ENCODE measurements around the gene METTL18.

Gene METTL18

GRCh38 chr1:169793730-169794129 lies 977 bp downstream of the METTL18 start:
- DNase-seq: no peak
- in situ Hi-C loops (cut with HindIII; ENCODE audit: low pct_ligation_motif_present, low pct_unique_long_range_greater_than_20kb, low sequenced_read_pairs): no loop called here

DNA sequence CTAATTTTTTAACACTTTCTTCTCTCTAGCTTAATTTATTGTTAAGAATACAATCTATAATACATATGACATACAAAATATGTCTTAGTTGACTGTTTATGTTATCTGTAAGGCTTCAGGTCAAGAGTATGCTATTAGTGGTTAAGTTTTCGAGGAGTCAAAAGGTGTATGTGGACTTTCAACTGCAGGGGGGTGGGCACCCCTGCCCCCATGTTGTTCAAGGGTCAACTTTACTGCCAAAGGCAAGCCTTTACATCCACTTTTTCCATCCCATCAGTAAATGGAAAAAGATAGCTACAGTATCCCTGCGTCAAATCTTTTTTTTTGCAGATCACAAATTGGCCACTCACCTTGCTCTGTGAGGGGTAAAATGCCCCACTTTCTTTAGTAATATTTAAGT lies 6.3 kb downstream of the METTL18 start:
- in situ Hi-C loops (cut with HindIII; ENCODE audit: low pct_ligation_motif_present, low pct_unique_long_range_greater_than_20kb, low sequenced_read_pairs): no loop called here
- DNase-seq: no peak

DNA sequence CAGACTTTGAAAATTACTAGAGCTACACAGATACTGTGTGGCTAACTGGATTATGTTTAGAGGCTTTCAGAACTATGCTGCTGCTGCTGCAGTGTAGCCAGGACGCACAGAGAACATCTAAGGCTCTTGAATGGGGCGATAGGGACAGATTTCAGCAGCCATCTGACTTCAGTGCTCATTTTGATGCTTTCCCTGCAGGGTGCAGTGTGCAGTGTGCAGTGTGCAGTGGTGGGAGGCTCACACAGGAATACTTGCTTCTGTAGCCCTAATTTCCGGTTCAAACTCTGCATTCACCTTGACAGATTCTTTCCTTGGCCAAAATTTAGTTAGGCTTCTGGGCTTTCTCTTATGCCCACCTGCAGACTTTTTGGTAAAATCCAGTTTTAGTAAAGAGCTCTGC lies 7.7 kb downstream of the METTL18 start:
- no peak for DNase-seq
- in situ Hi-C loops (cut with HindIII; ENCODE audit: low pct_ligation_motif_present, low pct_unique_long_range_greater_than_20kb, low sequenced_read_pairs): no loop called here

DNA sequence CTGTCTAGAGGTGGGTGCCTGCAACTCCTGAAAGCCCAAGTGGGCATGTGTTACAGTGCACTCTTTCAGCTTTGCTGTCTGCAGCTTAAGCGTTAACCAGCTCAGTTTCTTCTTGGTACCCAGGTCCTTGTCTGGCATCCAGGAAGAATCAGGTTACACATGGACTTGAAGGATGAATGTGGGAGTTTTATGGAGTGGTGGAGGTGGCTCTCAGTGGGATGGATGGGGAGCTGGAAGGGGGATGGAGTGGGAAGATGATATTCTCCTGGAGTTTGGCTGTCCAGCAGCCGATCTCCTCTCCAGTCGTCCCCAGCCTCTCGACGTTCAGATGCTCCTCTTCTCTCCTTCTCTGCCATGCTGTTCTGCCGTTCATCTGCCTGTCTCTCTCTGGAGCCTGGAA lies 9.4 kb downstream of the METTL18 start:
- in situ Hi-C loops (cut with HindIII; ENCODE audit: low pct_ligation_motif_present, low pct_unique_long_range_greater_than_20kb, low sequenced_read_pairs): no loop called here
- DNase-seq: no peak

GRCh38 chr1:169784102-169784501 lies 10.6 kb downstream of the METTL18 start:
- no peak for DNase-seq

GRCh38 chr1:169782596-169782995 lies 12.1 kb downstream of the METTL18 start:
- in situ Hi-C loops (cut with HindIII; ENCODE audit: low pct_ligation_motif_present, low pct_unique_long_range_greater_than_20kb, low sequenced_read_pairs): no loop called here
- no peak for DNase-seq

More at GRCh38 chr1:169784102-169784501, 10.6 kb downstream of the METTL18 start:
- in situ Hi-C loops (cut with HindIII; ENCODE audit: low pct_ligation_motif_present, low pct_unique_long_range_greater_than_20kb, low sequenced_read_pairs): no loop called here

GRCh38 chr1:169779970-169780369 lies 14.7 kb downstream of the METTL18 start:
- in situ Hi-C loops (cut with HindIII; ENCODE audit: low pct_ligation_motif_present, low pct_unique_long_range_greater_than_20kb, low sequenced_read_pairs): no loop called here
- no peak for DNase-seq

DNA sequence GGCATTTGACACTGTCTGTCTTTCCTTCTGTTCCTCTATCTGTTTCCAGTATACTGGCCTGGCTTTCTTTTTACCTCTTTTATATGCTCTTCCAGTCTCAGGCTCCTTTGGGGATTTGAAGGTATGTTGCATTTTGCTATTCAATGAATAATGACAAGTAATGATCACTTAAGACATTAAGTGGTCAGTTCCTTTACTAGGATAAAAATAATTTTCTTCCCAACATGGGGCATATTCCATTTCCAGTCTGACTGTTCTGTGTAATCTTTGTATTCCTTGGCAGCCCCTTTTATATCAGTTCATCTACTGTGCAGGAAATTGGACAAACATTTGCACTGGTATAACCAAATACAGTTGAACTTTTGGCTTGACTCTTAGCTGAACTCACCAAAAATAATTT lies 15.6 kb downstream of the METTL18 start:
- in situ Hi-C loops (cut with HindIII; ENCODE audit: low pct_ligation_motif_present, low pct_unique_long_range_greater_than_20kb, low sequenced_read_pairs): no loop called here
- DNase-seq: no peak

GRCh38 chr1:169776440-169776839 lies 18.3 kb downstream of the METTL18 start:
- no peak for DNase-seq
- in situ Hi-C loops (cut with HindIII; ENCODE audit: low pct_ligation_motif_present, low pct_unique_long_range_greater_than_20kb, low sequenced_read_pairs): no loop called here

- in situ Hi-C loops (cut with HindIII; ENCODE audit: low pct_ligation_motif_present, low pct_unique_long_range_greater_than_20kb, low sequenced_read_pairs): no loop called here
- DNase-seq: no peak
Measured at GRCh38 chr1:169768161-169768560, 26.5 kb downstream of the METTL18 start.

DNA sequence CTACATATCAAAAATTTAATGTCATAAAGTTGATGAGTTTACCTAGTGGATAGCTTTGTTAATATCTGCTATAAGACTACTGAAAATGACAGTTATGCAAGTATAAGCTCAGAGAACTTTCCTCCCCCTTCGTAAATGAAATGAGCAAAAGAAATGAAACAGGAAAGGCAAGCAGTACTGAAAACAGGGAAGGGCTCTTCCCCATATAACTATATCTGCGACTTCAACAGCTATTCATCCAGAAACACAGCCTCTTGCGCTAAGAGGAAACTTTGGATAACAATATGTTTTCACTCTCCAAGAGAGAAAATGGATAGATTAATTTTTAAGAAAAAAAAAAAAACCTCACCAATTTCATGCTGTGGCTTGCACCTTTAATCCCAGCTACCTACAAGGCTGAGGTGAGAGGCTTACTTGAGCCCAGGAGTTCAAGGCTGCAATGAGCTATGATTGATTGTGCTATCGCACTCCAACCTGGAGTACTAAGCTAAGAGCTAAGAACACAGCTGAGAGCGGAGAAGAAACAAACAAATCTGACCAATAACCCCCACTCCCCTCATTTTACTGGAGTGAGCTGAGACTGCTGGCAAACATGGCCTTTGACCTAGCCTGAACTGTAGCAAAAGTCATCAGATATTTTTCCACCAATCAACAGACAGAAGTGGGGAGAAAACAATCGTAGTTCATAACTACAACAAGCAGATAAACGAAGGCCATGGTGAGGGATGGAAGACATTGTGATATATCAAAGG lies 29.0 kb downstream of the METTL18 start:
- DNase-seq: no peak
- in situ Hi-C loops (cut with HindIII; ENCODE audit: low pct_ligation_motif_present, low pct_unique_long_range_greater_than_20kb, low sequenced_read_pairs): no loop called here

DNA sequence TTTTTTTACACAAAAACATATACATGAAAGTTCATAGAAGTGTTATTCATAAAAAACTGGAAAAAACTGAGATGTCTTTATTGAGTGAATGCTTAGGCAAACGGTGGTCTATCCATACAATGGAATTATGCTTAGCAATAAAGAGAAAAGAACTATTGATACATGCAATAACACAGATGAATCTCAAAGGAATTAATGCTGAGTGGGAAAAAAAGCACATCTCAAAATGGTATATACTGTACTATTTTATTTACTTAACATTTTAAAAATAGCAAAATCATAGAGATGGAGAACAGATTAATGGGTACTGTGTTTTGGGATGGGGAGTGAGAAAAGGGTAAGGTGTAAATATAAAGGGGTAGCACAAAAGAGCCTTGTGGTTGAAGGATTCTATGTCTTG lies 29.8 kb downstream of the METTL18 start:
- in situ Hi-C loops (cut with HindIII; ENCODE audit: low pct_ligation_motif_present, low pct_unique_long_range_greater_than_20kb, low sequenced_read_pairs): no loop called here
- DNase-seq: no peak

DNA sequence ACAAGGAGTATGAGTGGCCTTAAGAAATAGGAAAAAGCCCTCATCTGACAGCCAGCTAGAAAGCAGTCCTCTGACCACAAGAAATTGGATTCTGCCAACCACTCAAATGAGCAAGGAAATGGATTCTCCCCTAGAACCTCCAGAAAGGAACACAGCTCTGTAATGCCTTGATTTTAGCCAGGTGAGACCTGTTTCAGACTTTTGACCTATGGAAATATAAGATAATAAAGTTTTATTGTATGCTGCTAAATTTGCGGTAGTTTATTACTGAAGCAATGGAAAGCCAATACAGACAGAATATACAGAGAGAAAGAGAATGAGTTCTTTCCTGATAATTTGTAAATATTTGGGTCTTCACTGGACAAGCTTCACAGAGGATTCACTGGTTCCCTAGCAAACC lies 32.0 kb downstream of the METTL18 start:
- DNase-seq: no peak
- in situ Hi-C loops (cut with HindIII; ENCODE audit: low pct_ligation_motif_present, low pct_unique_long_range_greater_than_20kb, low sequenced_read_pairs): no loop called here

- no peak for DNase-seq
- in situ Hi-C loops (cut with HindIII; ENCODE audit: low pct_ligation_motif_present, low pct_unique_long_range_greater_than_20kb, low sequenced_read_pairs): no loop called here
Measured at GRCh38 chr1:169759038-169759437, 35.7 kb downstream of the METTL18 start.

- DNase-seq: no peak
- in situ Hi-C loops (cut with HindIII; ENCODE audit: low pct_ligation_motif_present, low pct_unique_long_range_greater_than_20kb, low sequenced_read_pairs): no loop called here
Measured at GRCh38 chr1:169753549-169753948, 41.2 kb downstream of the METTL18 start.

GRCh38 chr1:169750041-169750440 lies 44.7 kb downstream of the METTL18 start:
- no peak for DNase-seq
- in situ Hi-C loops (cut with HindIII; ENCODE audit: low pct_ligation_motif_present, low pct_unique_long_range_greater_than_20kb, low sequenced_read_pairs): no loop called here

- DNase-seq: no peak
- in situ Hi-C loops (cut with HindIII; ENCODE audit: low pct_ligation_motif_present, low pct_unique_long_range_greater_than_20kb, low sequenced_read_pairs): no loop called here
Measured at GRCh38 chr1:169746550-169746949, 48.2 kb downstream of the METTL18 start.

GRCh38 chr1:169745015-169745861 lies 49.5 kb downstream of the METTL18 start:
- in situ Hi-C loops (cut with HindIII; ENCODE audit: low pct_ligation_motif_present, low pct_unique_long_range_greater_than_20kb, low sequenced_read_pairs): no loop called here
- DNase-seq: no peak

Data from ACHN (cell line).